Neural progenitor cell (in vitro differentiated cells): ENCODE data around the gene LILRB1. TPM values are rescaled to one million over a fixed set of nuclear protein-coding genes. Genes with fewer than 3 reads are reported as not detected.

Experiments
- DNase-seq: peaks from one replicate; pipeline ENCODE4 v3.0.0-alpha.2; 2016; ENCODE audit warnings: low spot score
- H2AFZ ChIP-seq: fragments of 200-600 bp; sonication (generic); replicated peaks from 2 replicates; pipeline ENCODE4 v1.6.1; 2016; ENCODE audit warnings: antibody characterized with exemption
- H3F3A ChIP-seq: fragments of 200-600 bp; sonication (generic); 2 replicates; pipeline ENCODE4 v1.6.1; 2016; ENCODE audit warnings: antibody characterized with exemption, low read depth
- H3K27ac ChIP-seq: fragments of 200-600 bp; sonication (generic); 2 replicates; pipeline ENCODE4 v1.5.1; 2016; ENCODE audit warnings: mild to moderate bottlenecking
- H3K27me3 ChIP-seq: fragments of 200-600 bp; sonication (generic); 2 replicates; pipeline ENCODE4 v1.6.1; 2016; ENCODE audit warnings: mild to moderate bottlenecking, moderate library complexity
- H3K36me3 ChIP-seq: fragments of 200-600 bp; sonication (generic); 2 replicates; pipeline ENCODE4 v1.5.1; 2016
- H3K4me1 ChIP-seq: fragments of 200-600 bp; sonication (generic); 2 replicates; pipeline ENCODE4 v1.6.1; 2016; ENCODE audit warnings: mixed run types
- H3K4me2 ChIP-seq: fragments of 200-600 bp; sonication (generic); 2 replicates; pipeline ENCODE4 v1.6.1; 2016
- H3K4me3 ChIP-seq: fragments of 200-600 bp; sonication (generic); 2 replicates; pipeline ENCODE4 v1.5.1; 2016
- H3K79me2 ChIP-seq: fragments of 200-600 bp; sonication (generic); 2 replicates; pipeline ENCODE4 v1.6.1; 2016; ENCODE audit warnings: low read depth
- H3K9ac ChIP-seq: fragments of 200-600 bp; sonication (generic); 2 replicates; pipeline ENCODE4 v1.6.1; 2016
- H3K9me3 ChIP-seq: fragments of 200-600 bp; sonication (generic); 2 replicates; pipeline ENCODE4 v1.5.1; 2016; ENCODE audit warnings: low read depth
- H4K20me1 ChIP-seq: fragments of 200-600 bp; sonication (generic); 2 replicates; pipeline ENCODE4 v1.6.1; 2016; ENCODE audit warnings: low read depth
- H3K27ac Mint-ChIP-seq: 3 replicates; pipeline ENCODE4 v1.8.0; 2021; ENCODE audit warnings: mixed read lengths
- H3K27me3 Mint-ChIP-seq: 2 replicates; pipeline ENCODE4 v1.8.0; 2022; ENCODE audit warnings: low read depth, mild to moderate bottlenecking, inconsistent platforms, moderate library complexity, mixed read lengths; ENCODE audit not compliant: insufficient read depth
- H3K36me3 Mint-ChIP-seq: 3 replicates; pipeline ENCODE4 v1.8.0; 2021; ENCODE audit warnings: mixed read lengths
- H3K4me1 Mint-ChIP-seq: 3 replicates; pipeline ENCODE4 v1.8.0; 2021; ENCODE audit warnings: mixed read lengths
- H3K4me3 Mint-ChIP-seq: 3 replicates; pipeline ENCODE4 v1.8.0; 2021; ENCODE audit warnings: mild to moderate bottlenecking, moderate library complexity, mixed read lengths
- H3K9me3 Mint-ChIP-seq: 3 replicates; pipeline ENCODE4 v1.8.0; 2020; ENCODE audit warnings: mixed read lengths
- CTCF ChIP-seq: fragments of 200-600 bp; sonication (generic); IDR thresholded peaks from 2 replicates; pipeline ENCODE4 v1.5.1; 2017; ENCODE audit warnings: antibody characterized with exemption, mild to moderate bottlenecking
- EZH2 ChIP-seq: fragments of 200-600 bp; sonication (generic); IDR thresholded peaks from 2 replicates; pipeline ENCODE4 v1.6.1; 2017; ENCODE audit warnings: antibody characterized with exemption, mild to moderate bottlenecking, moderate library complexity
- EZH2phosphoT487 ChIP-seq: fragments of 200-600 bp; sonication (generic); IDR thresholded peaks from 2 replicates; pipeline ENCODE4 v1.6.1; 2017; ENCODE audit warnings: antibody characterized with exemption
- total RNA-seq: library from RNA; depleted of rRNA; stranded (reverse); fragments of >200 nt; gene quantifications from 2 replicates; pipeline ENCODE4 v1.2.3, GENCODE V29; 2015; ENCODE audit warnings: low replicate concordance

LILRB1 gene
- total RNA-seq, 1 donor from 2014 or later: not detected

- Histone ChIP-seq H3K4me3 (no peak overlapping the region), H3K4me1 (no peaks in the 10 kb centered on the region), H3K36me3 (peaks cover 5% of the 10 kb centered on the region), H3K9ac (no peak overlapping the region), H3K27me3 (no peaks in the 10 kb centered on the region), H2AFZ (no peak overlapping the region), H3K9me3 (peaks cover 35% of the 10 kb centered on the region), H4K20me1 (no peaks in the 10 kb centered on the region), H3K4me2 (no peak overlapping the region), H3F3A (no peaks in the 10 kb centered on the region), H3K79me2 (no peaks in the 10 kb centered on the region), H3K27ac (no peak overlapping the region)
- Mint-ChIP-seq H3K27ac (no peak overlapping the region), H3K4me1 (no peaks in the 10 kb centered on the region), H3K27me3 (peaks cover 3% of the 10 kb centered on the region), H3K9me3 (peaks cover 30% of the 10 kb centered on the region), H3K36me3 (no peaks in the 10 kb centered on the region), H3K4me3 (no peak overlapping the region)
- no peak for TF ChIP-seq CTCF
- no peak for TF ChIP-seq EZH2phosphoT487
- no peak for TF ChIP-seq EZH2
- no peak for DNase-seq
Observed at GRCh38 chr19:54616057-54616456, 14.2 kb upstream of the LILRB1 start.

- Mint-ChIP-seq H3K4me3 (no peak overlapping the region), H3K4me1 (no peaks in the 10 kb centered on the region), H3K27me3 (peaks cover 3% of the 10 kb centered on the region), H3K36me3 (no peaks in the 10 kb centered on the region), H3K9me3 (peaks cover 30% of the 10 kb centered on the region), H3K27ac (no peak overlapping the region)
- H2AFZ ChIP-seq: no peak overlapping the region
- H3K4me1 ChIP-seq: no peaks in the 10 kb centered on the region
- peaks cover 35% of the 10 kb centered on the region for H3K9me3 ChIP-seq
- no peak overlapping the region for H3K9ac ChIP-seq
- DNase-seq: no peak
- no peak overlapping the region for H3K4me3 ChIP-seq
- TF ChIP-seq EZH2 (no peak), EZH2phosphoT487 (no peak), CTCF (no peak)
- no peaks in the 10 kb centered on the region for H3F3A ChIP-seq
- H3K27me3 ChIP-seq: no peaks in the 10 kb centered on the region
- H3K27ac ChIP-seq: no peak overlapping the region
- no peaks in the 10 kb centered on the region for H4K20me1 ChIP-seq
- H3K79me2 ChIP-seq: no peaks in the 10 kb centered on the region
- H3K36me3 ChIP-seq: peaks cover 5% of the 10 kb centered on the region
- H3K4me2 ChIP-seq: no peak overlapping the region
Observed at GRCh38 chr19:54616821-54617560, 13.3 kb upstream of the LILRB1 start.

GRCh38 chr19:54620464-54620863 is 9.8 kb upstream of the LILRB1 start:
- no peak overlapping the region for H3K4me3 ChIP-seq
- H2AFZ ChIP-seq: no peak overlapping the region
- H3K79me2 ChIP-seq: no peaks in the 10 kb centered on the region
- H3K4me1 Mint-ChIP-seq: no peaks in the 10 kb centered on the region
- H3K4me2 ChIP-seq: no peak overlapping the region
- no peaks in the 10 kb centered on the region for H4K20me1 ChIP-seq
- H3K36me3 Mint-ChIP-seq: no peaks in the 10 kb centered on the region
- H3K9me3 Mint-ChIP-seq: peaks cover 18% of the 10 kb centered on the region
- TF ChIP-seq EZH2phosphoT487 (no peak), CTCF (no peak), EZH2 (no peak)
- H3K27me3 Mint-ChIP-seq: peaks cover 2% of the 10 kb centered on the region
- peaks cover 24% of the 10 kb centered on the region for H3K9me3 ChIP-seq
- H3K4me3 Mint-ChIP-seq: no peak overlapping the region
- peaks cover 5% of the 10 kb centered on the region for H3K36me3 ChIP-seq
- DNase-seq: no peak
- no peak overlapping the region for H3K9ac ChIP-seq
- H3F3A ChIP-seq: no peaks in the 10 kb centered on the region
- no peaks in the 10 kb centered on the region for H3K27me3 ChIP-seq
- H3K27ac ChIP-seq: no peak overlapping the region
- H3K27ac Mint-ChIP-seq: no peak overlapping the region
- no peaks in the 10 kb centered on the region for H3K4me1 ChIP-seq
